Measurements from ENCODE around the gene VPS18.

VPS18 gene

GRCh38 chr15:40922608-40923005 lies 28.4 kb downstream of the VPS18 start:
- no peak overlapping the region for H3K14ac ChIP-seq (ENCODE audit: low read length in 2 of 2)
- H2BK120ac ChIP-seq (ENCODE audit: low read depth, low read length): no peak overlapping the region
- H3K4ac ChIP-seq (ENCODE audit: low read depth in 1 of 2, low read length in 2 of 2): no peak overlapping the region
- no peak overlapping the region for H2AFZ ChIP-seq (ENCODE audit: low read depth, low read length)
- H2BK5ac ChIP-seq (ENCODE audit: low read depth, low read length, poor library complexity, severe bottlenecking): no peak overlapping the region
- H2BK15ac ChIP-seq (ENCODE audit: low read depth, poor library complexity, severe bottlenecking): no peak overlapping the region
- H3K79me1 ChIP-seq (replicated peaks; ENCODE audit: low read length, poor library complexity, severe bottlenecking): no peaks in the 10 kb centered on the region
- no peak overlapping the region for H3K4me3 ChIP-seq (ENCODE audit: insufficient read depth in 1 of 2, low read depth in 1 of 2, low read length in 2 of 2)
- H3K27me3 ChIP-seq (ENCODE audit: control insufficient read depth in 1 of 2, insufficient read depth in 1 of 2, low read length in 2 of 2): peaks cover 50 to 67% of the 10 kb centered on the region in 2 experiments
- H3K36me3 ChIP-seq (ENCODE audit: control insufficient read depth in 1 of 2, insufficient read depth in 2 of 2, low read depth in 1 of 2, low read length in 2 of 2): no peaks in the 10 kb centered on the region
- peaks cover 32% of the 10 kb centered on the region for H3K4me1 ChIP-seq (ENCODE audit: control insufficient read depth, insufficient read depth, low read depth, low read length)
- H2AK5ac ChIP-seq (ENCODE audit: low read length, severe bottlenecking): no peak overlapping the region
- H3K4me2 ChIP-seq (ENCODE audit: low read length, poor library complexity, severe bottlenecking): no peak overlapping the region
- H4K91ac ChIP-seq (ENCODE audit: low read length): no peak overlapping the region
- DNase-seq: no peak
- H3K23ac ChIP-seq (ENCODE audit: low read length in 2 of 2): no peak overlapping the region
- H3K27ac ChIP-seq (ENCODE audit: low read length, poor library complexity, severe bottlenecking): no peak overlapping the region
- no peak overlapping the region for H3K9ac ChIP-seq (ENCODE audit: low read length)
- no peak overlapping the region for H2BK12ac ChIP-seq (ENCODE audit: low read length in 2 of 2)
- no peaks in the 10 kb centered on the region for H3K9me3 ChIP-seq (ENCODE audit: control insufficient read depth, low read length)
- no peak overlapping the region for H4K8ac ChIP-seq (ENCODE audit: low read length)
- no peak overlapping the region for H3K18ac ChIP-seq (ENCODE audit: low read depth in 1 of 2, low read length in 2 of 2)
- 76% methylated on average over 10 of the region's 10 CpGs for WGBS

GRCh38 chr15:40923551-40923950 lies 29.3 kb downstream of the VPS18 start:
- H3K4ac ChIP-seq (ENCODE audit: low read depth in 1 of 2, low read length in 2 of 2): no peak overlapping the region
- H3K9ac ChIP-seq (ENCODE audit: low read length): no peak overlapping the region
- H3K18ac ChIP-seq (ENCODE audit: low read depth in 1 of 2, low read length in 2 of 2): no peak overlapping the region
- H3K4me2 ChIP-seq (ENCODE audit: low read length, poor library complexity, severe bottlenecking): no peak overlapping the region
- H2BK120ac ChIP-seq (ENCODE audit: low read depth, low read length): no peak overlapping the region
- H2BK12ac ChIP-seq (ENCODE audit: low read length in 2 of 2): no peak overlapping the region
- H2AFZ ChIP-seq (ENCODE audit: low read depth, low read length): no peak overlapping the region
- H3K79me1 ChIP-seq (replicated peaks; ENCODE audit: low read length, poor library complexity, severe bottlenecking): no peaks in the 10 kb centered on the region
- no peak for DNase-seq
- H3K27ac ChIP-seq (ENCODE audit: low read length, poor library complexity, severe bottlenecking): no peak overlapping the region
- peaks cover 37% of the 10 kb centered on the region for H3K4me1 ChIP-seq (ENCODE audit: control insufficient read depth, insufficient read depth, low read depth, low read length)
- no peak overlapping the region for H3K14ac ChIP-seq (ENCODE audit: low read length in 2 of 2)
- no peak overlapping the region for H2BK5ac ChIP-seq (ENCODE audit: low read depth, low read length, poor library complexity, severe bottlenecking)
- no peaks in the 10 kb centered on the region for H3K9me3 ChIP-seq (ENCODE audit: control insufficient read depth, low read length)
- H2BK15ac ChIP-seq (ENCODE audit: low read depth, poor library complexity, severe bottlenecking): no peak overlapping the region
- H3K4me3 ChIP-seq (ENCODE audit: insufficient read depth in 1 of 2, low read depth in 1 of 2, low read length in 2 of 2): no peak overlapping the region
- H3K23ac ChIP-seq (ENCODE audit: low read length in 2 of 2): no peak overlapping the region
- no peaks in the 10 kb centered on the region for H3K36me3 ChIP-seq (ENCODE audit: control insufficient read depth in 1 of 2, insufficient read depth in 2 of 2, low read depth in 1 of 2, low read length in 2 of 2)
- H4K8ac ChIP-seq (ENCODE audit: low read length): no peak overlapping the region
- H3K27me3 ChIP-seq (ENCODE audit: control insufficient read depth in 1 of 2, insufficient read depth in 1 of 2, low read length in 2 of 2): peaks cover 52 to 68% of the 10 kb centered on the region in 2 experiments
- H2AK5ac ChIP-seq (ENCODE audit: low read length, severe bottlenecking): no peak overlapping the region
- WGBS: 88% methylated on average over 9 of the region's 9 CpGs
- no peak overlapping the region for H4K91ac ChIP-seq (ENCODE audit: low read length)

GRCh38 chr15:40925495-40925862 lies 31.2 kb downstream of the VPS18 start:
- Histone ChIP-seq H2AFZ (ENCODE audit: low read depth, low read length) (no peak overlapping the region), H2BK15ac (ENCODE audit: low read depth, poor library complexity, severe bottlenecking) (peak overlapping the region; percentile 86), H3K4me3 (ENCODE audit: insufficient read depth in 1 of 2, low read depth in 1 of 2, low read length in 2 of 2) (no peak overlapping the region), H2BK12ac (ENCODE audit: low read length in 2 of 2) (no peak overlapping the region), H3K9ac (ENCODE audit: low read length) (no peak overlapping the region), H3K4me2 (ENCODE audit: low read length, poor library complexity, severe bottlenecking) (no peak overlapping the region), H3K9me3 (ENCODE audit: control insufficient read depth, low read length) (no peaks in the 10 kb centered on the region), H3K23ac (ENCODE audit: low read length in 2 of 2) (peak overlapping the region in 1 of 2 experiments; percentile 38), H3K14ac (ENCODE audit: low read length in 2 of 2) (no peak overlapping the region), H3K27me3 (ENCODE audit: control insufficient read depth in 1 of 2, insufficient read depth in 1 of 2, low read length in 2 of 2) (peaks cover 64 to 73% of the 10 kb centered on the region in 2 experiments), H2AK5ac (ENCODE audit: low read length, severe bottlenecking) (no peak overlapping the region), H2BK120ac (ENCODE audit: low read depth, low read length) (no peak overlapping the region), H4K91ac (ENCODE audit: low read length) (no peak overlapping the region), H3K4me1 (ENCODE audit: control insufficient read depth, insufficient read depth, low read depth, low read length) (peaks cover 49% of the 10 kb centered on the region), H4K8ac (ENCODE audit: low read length) (no peak overlapping the region), H3K36me3 (ENCODE audit: control insufficient read depth in 1 of 2, insufficient read depth in 2 of 2, low read depth in 1 of 2, low read length in 2 of 2) (no peaks in the 10 kb centered on the region), H3K4ac (ENCODE audit: low read depth in 1 of 2, low read length in 2 of 2) (no peak overlapping the region), H2BK5ac (ENCODE audit: low read depth, low read length, poor library complexity, severe bottlenecking) (no peak overlapping the region), H3K79me1 (replicated peaks; ENCODE audit: low read length, poor library complexity, severe bottlenecking) (no peaks in the 10 kb centered on the region), H3K27ac (ENCODE audit: low read length, poor library complexity, severe bottlenecking) (no peak overlapping the region), H3K18ac (ENCODE audit: low read depth in 1 of 2, low read length in 2 of 2) (no peak overlapping the region)
- 7% methylated on average over 30 of the region's 30 CpGs for WGBS
- DNase-seq: no peak

GRCh38 chr15:40925863-40926658 lies 31.8 kb downstream of the VPS18 start:
- WGBS: 2% methylated on average over 61 of the region's 61 CpGs
- DNase-seq: peak; percentile 61
- no peak overlapping the region for H2BK5ac ChIP-seq (ENCODE audit: low read depth, low read length, poor library complexity, severe bottlenecking)
- H3K4ac ChIP-seq (ENCODE audit: low read depth in 1 of 2, low read length in 2 of 2): no peak overlapping the region
- H3K79me1 ChIP-seq (replicated peaks; ENCODE audit: low read length, poor library complexity, severe bottlenecking): no peaks in the 10 kb centered on the region
- no peak overlapping the region for H4K8ac ChIP-seq (ENCODE audit: low read length)
- peak overlapping the region in 1 of 2 experiments; percentile 38 for H3K23ac ChIP-seq (ENCODE audit: low read length in 2 of 2)
- H2BK120ac ChIP-seq (ENCODE audit: low read depth, low read length): no peak overlapping the region
- no peaks in the 10 kb centered on the region for H3K36me3 ChIP-seq (ENCODE audit: control insufficient read depth in 1 of 2, insufficient read depth in 2 of 2, low read depth in 1 of 2, low read length in 2 of 2)
- peaks cover 70 to 76% of the 10 kb centered on the region in 2 experiments for H3K27me3 ChIP-seq (ENCODE audit: control insufficient read depth in 1 of 2, insufficient read depth in 1 of 2, low read length in 2 of 2)
- H2AK5ac ChIP-seq (ENCODE audit: low read length, severe bottlenecking): no peak overlapping the region
- peak overlapping the region in 1 of 2 experiments; percentile 70 for H2BK12ac ChIP-seq (ENCODE audit: low read length in 2 of 2)
- H3K9ac ChIP-seq (ENCODE audit: low read length): no peak overlapping the region
- no peak overlapping the region for H4K91ac ChIP-seq (ENCODE audit: low read length)
- H3K4me3 ChIP-seq (ENCODE audit: insufficient read depth in 1 of 2, low read depth in 1 of 2, low read length in 2 of 2): peak overlapping the region in 1 of 2 experiments; percentile 24
- peak overlapping the region; percentile 64 for H2AFZ ChIP-seq (ENCODE audit: low read depth, low read length)
- H3K27ac ChIP-seq (ENCODE audit: low read length, poor library complexity, severe bottlenecking): no peak overlapping the region
- H3K18ac ChIP-seq (ENCODE audit: low read depth in 1 of 2, low read length in 2 of 2): peak overlapping the region in 1 of 2 experiments; percentile 63
- H3K14ac ChIP-seq (ENCODE audit: low read length in 2 of 2): peak overlapping the region in 1 of 2 experiments; percentile 74
- H2BK15ac ChIP-seq (ENCODE audit: low read depth, poor library complexity, severe bottlenecking): peak overlapping the region; percentile 86
- H3K4me1 ChIP-seq (ENCODE audit: control insufficient read depth, insufficient read depth, low read depth, low read length): peaks cover 52% of the 10 kb centered on the region
- peak overlapping the region; percentile 77 for H3K4me2 ChIP-seq (ENCODE audit: low read length, poor library complexity, severe bottlenecking)
- H3K9me3 ChIP-seq (ENCODE audit: control insufficient read depth, low read length): no peaks in the 10 kb centered on the region

All from mesenchymal stem cell (in vitro differentiated cells and primary cell).